AG09309 (cell line): ENCODE results near the gene ARMH3.
A peak's percentile ranks its signal among the peaks of the same experiment; 100 is the strongest.

ENCODE experiments used
- DNase-seq: peaks from one replicate; pipeline ENCODE4 v3.0.0-alpha.2; 2010; ENCODE audit warnings: low read depth
- H3K4me3 ChIP-seq: 2 replicates; pipeline ENCODE4 v1.5.1; 2011; ENCODE audit warnings: mild to moderate bottlenecking, low read depth, low read length, moderate library complexity; ENCODE audit not compliant: control insufficient read depth
- CTCF ChIP-seq: IDR thresholded peaks from 2 replicates; pipeline ENCODE4 v1.5.1; 2011; ENCODE audit warnings: mild to moderate bottlenecking, low read depth, low read length, inconsistent platforms; ENCODE audit not compliant: insufficient read depth, control insufficient read depth; ENCODE audit errors: missing control alignments

Gene ARMH3

GRCh38 chr10:102055647-102056419 is at the start of gene ARMH3:
ARMH3 (minus strand) TSS chr10:102056173; CDS start chr10:102040114, 16,059 bp downstream.
- DNase-seq: peak; percentile 87
- H3K4me3 ChIP-seq: peak within 1 kb of the TSS; percentile 94
- TF ChIP-seq CTCF: no peak

- no peak for DNase-seq
- H3K4me3 ChIP-seq: no peak overlapping the region
- no peak for TF ChIP-seq CTCF
These were observed 46.4 kb upstream of the ARMH3 start for GRCh38 chr10:102102421-102102820.

- H3K4me3 ChIP-seq: no peak overlapping the region
- DNase-seq: no peak
- TF ChIP-seq CTCF: no peak
These were observed 45.2 kb upstream of the ARMH3 start for GRCh38 chr10:102101152-102101551.

- no peak for DNase-seq
- no peak for TF ChIP-seq CTCF
These were observed 40.5 kb upstream of the ARMH3 start for GRCh38 chr10:102096449-102096848.

GRCh38 chr10:102090772-102091171 is 34.8 kb upstream of the ARMH3 start:
- no peak for TF ChIP-seq CTCF
- no peak for DNase-seq
- H3K4me3 ChIP-seq: no peak overlapping the region

More at GRCh38 chr10:102096449-102096848, 40.5 kb upstream of the ARMH3 start:
- H3K4me3 ChIP-seq: no peak overlapping the region

- H3K4me3 ChIP-seq: no peak overlapping the region
- no peak for TF ChIP-seq CTCF
- DNase-seq: no peak
These were observed 30.2 kb upstream of the ARMH3 start for GRCh38 chr10:102086196-102086595.
